ENCODE results near the gene CYGB.

CYGB gene

GRCh38 chr17:76501827-76502307 is 35.6 kb downstream of the CYGB start (continued):
- no peak for TF ChIP-seq BCL6B (tag by site-specific recombination; IDR thresholded peaks at IDR 0.05)
- no peak for TF ChIP-seq PRDM4 (tag by site-specific recombination; IDR thresholded peaks at IDR 0.05)
- 0 out of 2 replicates have a peak, but pooled peaks have one; percentile 11 for TF ChIP-seq ZBTB48 (tag by site-specific recombination; IDR thresholded peaks at IDR 0.05)
- no peak for TF ChIP-seq ZSCAN5A (tag by site-specific recombination; IDR thresholded peaks at IDR 0.05)
- TF ChIP-seq ZNF114 (tag by site-specific recombination; IDR thresholded peaks at IDR 0.05), result no peak
- TF ChIP-seq CTCF (tag by site-specific recombination; IDR thresholded peaks at IDR 0.05), result 0 out of 2 replicates have a peak, but pooled peaks have one; percentile 5
- TF ChIP-seq ZNF561 (tag by site-specific recombination; IDR thresholded peaks at IDR 0.05; ENCODE audit: borderline replicate concordance), result no peak
- TF ChIP-seq ZBTB17 (tag by site-specific recombination; IDR thresholded peaks at IDR 0.05), result no peak

GRCh38 chr17:76501018-76501826 is 36.3 kb downstream of the CYGB start, which contains the start of gene RHBDF2:
Gene RHBDF2 (minus strand): TSS chr17:76501423. CDS start chr17:76481524, 19,899 bp downstream.
- Histone ChIP-seq H3K9me3 (ENCODE audit: control insufficient read depth, insufficient read depth, low read depth, low read length) (no peaks in the 10 kb centered on the region), H3K27ac (ENCODE audit: extremely low read depth, low read depth, low read length) (peak within 1 kb of the TSS; percentile 39; the same call in 1 of the 2 replicates), H3K36me3 (ENCODE audit: control insufficient read depth in 2 of 2, insufficient read depth in 1 of 2, low read length in 2 of 2) (no peaks in the 10 kb centered on the region), H3K4me3 (ENCODE audit: low read depth, low read length) (peak within 1 kb of the TSS; percentile 66), H3K4me1 (ENCODE audit: control insufficient read depth, insufficient read depth, low read length) (peaks cover 16% of the 10 kb centered on the region)
- ChIA-PET POLR2A (interaction anchor here (0.6 to 1.6 kb wide), 5 partner anchors 21 to 169 kb away, joined by 3 to 5 read pairs (median 5); partner anchors contain the start of gene AANAT), CTCF (interaction anchor here (0.6 to 7.3 kb wide), 11 partner anchors 10 to 198 kb away, joined by 3 to 58 read pairs (median 8); partner anchors contain the start of gene AANAT)
- TF ChIP-seq ZNF48 (tag by site-specific recombination; IDR thresholded peaks at IDR 0.05) (no peak), ZSCAN23 (tag by site-specific recombination; IDR thresholded peaks at IDR 0.05) (0 out of 2 replicates have a peak, but pooled peaks have one; percentile 31), ZNF560 (tag by site-specific recombination; IDR thresholded peaks at IDR 0.05; ENCODE audit: borderline replicate concordance) (no peak), MEIS1 (CRISPR knock-in tag; IDR thresholded peaks at IDR 0.05; ENCODE audit: borderline replicate concordance) (no peak), ZNF274 (IDR thresholded peaks at IDR 0.05; ENCODE audit: low read length) (no peak), ZNF274 (tag by site-specific recombination; IDR thresholded peaks at IDR 0.05; ENCODE audit: borderline replicate concordance) (no peak), ZFP41 (tag by site-specific recombination; IDR thresholded peaks at IDR 0.05; ENCODE audit: borderline replicate concordance) (no peak), ZNF366 (tag by site-specific recombination; conservative IDR thresholded peaks at IDR 0.05) (no peak), HIC1 (tag by site-specific recombination; IDR thresholded peaks at IDR 0.05) (no peak), HOXC10 (CRISPR knock-in tag; IDR thresholded peaks at IDR 0.05) (no peak), ZNF660 (tag by site-specific recombination; IDR thresholded peaks at IDR 0.05) (0 out of 2 replicates have a peak, but pooled peaks have one; percentile 36), ZNF629 (tag by site-specific recombination; IDR thresholded peaks at IDR 0.05) (peak; percentile 46; the same call in 1 of the 2 replicates), ZBTB6 (tag by site-specific recombination; IDR thresholded peaks at IDR 0.05) (no peak), ZNF600 (tag by site-specific recombination; IDR thresholded peaks at IDR 0.05) (no peak), INSM2 (tag by site-specific recombination; IDR thresholded peaks at IDR 0.05) (no peak)
